Measurements from ENCODE around the gene PRKN.

The PRKN gene

GRCh38 chr6:162408826-162409535 is 318.6 kb downstream of the PRKN start:
- H3K4me1 ChIP-seq (ENCODE audit: insufficient read depth, low read length, severe bottlenecking): no peaks in the 10 kb centered on the region
- no peak overlapping the region for H3K4me2 ChIP-seq (ENCODE audit: low read length)
- H3F3A ChIP-seq (ENCODE audit: insufficient read depth, low read length): no peaks in the 10 kb centered on the region
- H3K9me3 ChIP-seq (ENCODE audit: low read length): no peaks in the 10 kb centered on the region
- no peaks in the 10 kb centered on the region for H3K36me3 ChIP-seq (ENCODE audit: insufficient read depth, low read length)
- no peak for TF ChIP-seq CTCF (IDR thresholded peaks at IDR 0.05; ENCODE audit: low read length)
- no peak for TF ChIP-seq EZH2 (IDR thresholded peaks at IDR 0.05; ENCODE audit: borderline replicate concordance, low read length)
- H3K27me3 ChIP-seq (ENCODE audit: insufficient read depth, low read length): no peaks in the 10 kb centered on the region
- no peak overlapping the region for H3K4me3 ChIP-seq (ENCODE audit: low read depth, low read length, poor library complexity, severe bottlenecking)
- no peaks in the 10 kb centered on the region for H3K9me2 ChIP-seq (ENCODE audit: low read depth, low read length)
- no peak overlapping the region for H3K27ac ChIP-seq (ENCODE audit: low read depth, low read length, poor library complexity, severe bottlenecking)
- H2AFZ ChIP-seq (ENCODE audit: low read length): no peak overlapping the region
- H4K20me1 ChIP-seq (ENCODE audit: insufficient read depth, low read length): no peaks in the 10 kb centered on the region
- H3K79me2 ChIP-seq (ENCODE audit: insufficient read depth, low read length): no peaks in the 10 kb centered on the region
- no peak overlapping the region for H3K9ac ChIP-seq (ENCODE audit: low read length)

- Histone ChIP-seq H3K27ac (ENCODE audit: low read depth, low read length, poor library complexity, severe bottlenecking) (no peak overlapping the region), H3K9ac (ENCODE audit: low read length) (no peak overlapping the region), H3K79me2 (ENCODE audit: insufficient read depth, low read length) (no peaks in the 10 kb centered on the region), H2AFZ (ENCODE audit: low read length) (no peak overlapping the region), H3F3A (ENCODE audit: insufficient read depth, low read length) (no peaks in the 10 kb centered on the region), H3K9me3 (ENCODE audit: low read length) (no peaks in the 10 kb centered on the region), H3K9me2 (ENCODE audit: low read depth, low read length) (no peaks in the 10 kb centered on the region), H3K36me3 (ENCODE audit: insufficient read depth, low read length) (no peaks in the 10 kb centered on the region), H4K20me1 (ENCODE audit: insufficient read depth, low read length) (no peaks in the 10 kb centered on the region), H3K4me3 (ENCODE audit: low read depth, low read length, poor library complexity, severe bottlenecking) (no peak overlapping the region), H3K27me3 (ENCODE audit: insufficient read depth, low read length) (no peaks in the 10 kb centered on the region), H3K4me1 (ENCODE audit: insufficient read depth, low read length, severe bottlenecking) (no peaks in the 10 kb centered on the region), H3K4me2 (ENCODE audit: low read length) (no peak overlapping the region)
- TF ChIP-seq EZH2 (IDR thresholded peaks at IDR 0.05; ENCODE audit: borderline replicate concordance, low read length) (no peak), CTCF (IDR thresholded peaks at IDR 0.05; ENCODE audit: low read length) (no peak)
Observed at GRCh38 chr6:162404951-162405350, 322.6 kb downstream of the PRKN start.

GRCh38 chr6:162403031-162403430 is 324.5 kb downstream of the PRKN start:
- no peaks in the 10 kb centered on the region for H3K9me3 ChIP-seq (ENCODE audit: low read length)
- no peak overlapping the region for H2AFZ ChIP-seq (ENCODE audit: low read length)
- no peaks in the 10 kb centered on the region for H3K27me3 ChIP-seq (ENCODE audit: insufficient read depth, low read length)
- no peak overlapping the region for H3K9ac ChIP-seq (ENCODE audit: low read length)
- no peaks in the 10 kb centered on the region for H3K36me3 ChIP-seq (ENCODE audit: insufficient read depth, low read length)
- no peaks in the 10 kb centered on the region for H3F3A ChIP-seq (ENCODE audit: insufficient read depth, low read length)
- no peak overlapping the region for H3K4me3 ChIP-seq (ENCODE audit: low read depth, low read length, poor library complexity, severe bottlenecking)
- H3K27ac ChIP-seq (ENCODE audit: low read depth, low read length, poor library complexity, severe bottlenecking): no peak overlapping the region
- TF ChIP-seq CTCF (IDR thresholded peaks at IDR 0.05; ENCODE audit: low read length): no peak
- no peak for TF ChIP-seq EZH2 (IDR thresholded peaks at IDR 0.05; ENCODE audit: borderline replicate concordance, low read length)
- H3K79me2 ChIP-seq (ENCODE audit: insufficient read depth, low read length): no peaks in the 10 kb centered on the region
- no peaks in the 10 kb centered on the region for H3K9me2 ChIP-seq (ENCODE audit: low read depth, low read length)
- H3K4me2 ChIP-seq (ENCODE audit: low read length): no peak overlapping the region
- no peaks in the 10 kb centered on the region for H4K20me1 ChIP-seq (ENCODE audit: insufficient read depth, low read length)
- no peaks in the 10 kb centered on the region for H3K4me1 ChIP-seq (ENCODE audit: insufficient read depth, low read length, severe bottlenecking)

Measured in OCI-LY1 (cell line).